ENCODE data around the gene GBP4. TPM values are rescaled to one million over a fixed set of nuclear protein-coding genes. Genes with fewer than 3 reads are reported as not detected.
A peak's percentile ranks its signal among the peaks of the same experiment; 100 is the strongest.
"Not testable (repeated sequence)": the region's sequence is repeated elsewhere in the genome, so short reads cannot be mapped to it uniquely, and the experiment has no call there.

GBP4 gene, protein sequence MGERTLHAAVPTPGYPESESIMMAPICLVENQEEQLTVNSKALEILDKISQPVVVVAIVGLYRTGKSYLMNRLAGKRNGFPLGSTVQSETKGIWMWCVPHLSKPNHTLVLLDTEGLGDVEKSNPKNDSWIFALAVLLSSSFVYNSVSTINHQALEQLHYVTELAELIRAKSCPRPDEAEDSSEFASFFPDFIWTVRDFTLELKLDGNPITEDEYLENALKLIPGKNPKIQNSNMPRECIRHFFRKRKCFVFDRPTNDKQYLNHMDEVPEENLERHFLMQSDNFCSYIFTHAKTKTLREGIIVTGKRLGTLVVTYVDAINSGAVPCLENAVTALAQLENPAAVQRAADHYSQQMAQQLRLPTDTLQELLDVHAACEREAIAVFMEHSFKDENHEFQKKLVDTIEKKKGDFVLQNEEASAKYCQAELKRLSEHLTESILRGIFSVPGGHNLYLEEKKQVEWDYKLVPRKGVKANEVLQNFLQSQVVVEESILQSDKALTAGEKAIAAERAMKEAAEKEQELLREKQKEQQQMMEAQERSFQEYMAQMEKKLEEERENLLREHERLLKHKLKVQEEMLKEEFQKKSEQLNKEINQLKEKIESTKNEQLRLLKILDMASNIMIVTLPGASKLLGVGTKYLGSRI
- total RNA-seq (1 to 10 TPM; 2.7 to 3.3 TPM), polyA plus RNA-seq (ENCODE audit: insufficient read length in 2 of 2) (1 to 10 TPM; 1.9 to 2.2 TPM)
- long read RNA-seq, donor 1, full-length matches to known transcripts = 2 of 2 reads
- long read RNA-seq, donor 1, partial matches to known transcripts = 0 of 2 reads
- long read RNA-seq, donor 1, other reads (novel, unspliced or antisense) = 0 of 2 reads
- long read RNA-seq, donor 2 = 0 reads
- long read RNA-seq, donor 3 = 0 reads
- long read RNA-seq, donor 4, full-length matches to known transcripts = 2 of 2 reads
- long read RNA-seq, donor 4, partial matches to known transcripts = 0 of 2 reads
- long read RNA-seq, donor 4, other reads (novel, unspliced or antisense) = 0 of 2 reads

DNA sequence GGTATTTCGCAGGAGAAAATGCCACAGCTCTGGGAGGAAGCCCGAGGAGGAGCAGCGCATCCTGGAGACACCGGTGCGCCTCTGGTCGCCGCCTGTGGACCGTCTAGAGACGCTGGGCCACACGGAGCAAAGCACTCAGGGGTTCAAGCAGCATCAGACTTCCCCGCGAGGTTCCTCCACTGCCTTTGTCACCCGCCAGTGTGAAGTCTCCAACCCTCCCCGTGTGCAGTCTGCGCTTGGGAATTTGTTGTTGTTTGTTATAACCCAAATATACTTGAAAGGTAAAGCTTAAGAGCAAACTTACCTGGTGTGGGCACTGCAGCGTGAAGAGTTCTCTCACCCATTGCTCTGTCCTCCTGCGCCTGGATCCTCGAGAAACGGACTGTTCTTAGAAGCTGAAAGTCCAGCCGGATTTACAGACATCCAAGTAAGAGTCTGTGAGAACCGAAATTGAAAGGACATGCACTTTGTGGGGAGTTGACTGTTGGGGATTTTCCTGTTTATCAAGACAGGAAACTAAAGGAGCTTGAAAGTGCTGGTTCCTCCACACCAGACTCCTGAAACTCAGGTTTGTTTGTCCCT, at the start of gene GBP4:
Gene GBP4, minus strand, starts transcription at position 452 of the 582 bp plus-strand sequence. Its CDS starts 108 bp downstream, at position 344.
- Histone ChIP-seq H3K27me3 (ENCODE audit: control insufficient read depth, insufficient read depth, low read length) (no peaks in the 10 kb centered on the region), H3K9me3 (ENCODE audit: control insufficient read depth, insufficient read depth, low read length) (no peaks in the 10 kb centered on the region), H3K36me3 (ENCODE audit: control insufficient read depth, insufficient read depth, low read length) (no peaks in the 10 kb centered on the region), H3K4me3 (ENCODE audit: low read depth, low read length) (peak within 1 kb of the TSS; percentile 10), H3K27ac (ENCODE audit: low read depth, low read length) (no peak within 1 kb of the TSS), H3K4me1 (ENCODE audit: control insufficient read depth, insufficient read depth, low read length) (no peaks in the 10 kb centered on the region)
- DNase-seq (ENCODE audit: low read depth in 4 of 6, low spot score in 6 of 6) = peak in 1 of 6 donors; percentile 9
- 42% methylated on average over 16 of the region's 21 CpGs for WGBS (ENCODE audit: insufficient coverage)

DNA sequence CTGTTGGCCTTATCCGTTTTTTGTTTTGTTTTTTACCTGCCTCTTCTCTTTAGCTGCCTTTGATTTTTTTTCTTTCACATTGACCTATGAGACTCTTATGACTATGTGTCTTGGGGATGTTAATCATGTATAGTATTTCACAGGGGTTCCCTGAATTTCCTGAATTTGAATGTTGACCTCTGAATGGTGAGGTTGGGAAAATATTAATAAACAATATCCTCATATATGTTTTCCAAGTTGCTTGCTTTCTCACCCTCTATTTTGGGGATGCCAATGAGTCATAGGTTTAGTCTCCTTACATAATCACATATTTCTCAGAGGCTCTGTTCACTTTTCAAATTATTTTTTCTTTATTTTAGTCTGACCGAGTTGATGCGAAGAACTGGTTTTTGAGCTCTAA, 44.3 kb upstream of the GBP4 start:
- Histone ChIP-seq H3K4me1 (ENCODE audit: control insufficient read depth, insufficient read depth, low read length) (no peaks in the 10 kb centered on the region), H3K36me3 (ENCODE audit: control insufficient read depth, insufficient read depth, low read length) (no peaks in the 10 kb centered on the region), H3K27me3 (ENCODE audit: control insufficient read depth, insufficient read depth, low read length) (no peaks in the 10 kb centered on the region), H3K4me3 (ENCODE audit: low read depth, low read length) (no peak overlapping the region), H3K27ac (ENCODE audit: low read depth, low read length) (no peak overlapping the region), H3K9me3 (ENCODE audit: control insufficient read depth, insufficient read depth, low read length) (peaks cover 2% of the 10 kb centered on the region)
- no CpG with 5 or more reads among the region's 3 CpGs for WGBS (ENCODE audit: insufficient coverage)
- no peak for DNase-seq (ENCODE audit: low read depth in 4 of 6, low spot score in 6 of 6)

GRCh38 chr1:89221341-89221740, 22.6 kb upstream of the GBP4 start:
- Histone ChIP-seq H3K9me3 (ENCODE audit: control insufficient read depth, insufficient read depth, low read length) (no peaks in the 10 kb centered on the region), H3K4me3 (ENCODE audit: low read depth, low read length) (no peak overlapping the region), H3K36me3 (ENCODE audit: control insufficient read depth, insufficient read depth, low read length) (no peaks in the 10 kb centered on the region), H3K27me3 (ENCODE audit: control insufficient read depth, insufficient read depth, low read length) (no peaks in the 10 kb centered on the region), H3K4me1 (ENCODE audit: control insufficient read depth, insufficient read depth, low read length) (no peaks in the 10 kb centered on the region), H3K27ac (ENCODE audit: low read depth, low read length) (no peak overlapping the region)
- WGBS (ENCODE audit: insufficient coverage) = 80% methylated on average over 1 of the region's 1 CpG
- DNase-seq (ENCODE audit: low read depth in 4 of 6, low spot score in 6 of 6) = no peak

DNA sequence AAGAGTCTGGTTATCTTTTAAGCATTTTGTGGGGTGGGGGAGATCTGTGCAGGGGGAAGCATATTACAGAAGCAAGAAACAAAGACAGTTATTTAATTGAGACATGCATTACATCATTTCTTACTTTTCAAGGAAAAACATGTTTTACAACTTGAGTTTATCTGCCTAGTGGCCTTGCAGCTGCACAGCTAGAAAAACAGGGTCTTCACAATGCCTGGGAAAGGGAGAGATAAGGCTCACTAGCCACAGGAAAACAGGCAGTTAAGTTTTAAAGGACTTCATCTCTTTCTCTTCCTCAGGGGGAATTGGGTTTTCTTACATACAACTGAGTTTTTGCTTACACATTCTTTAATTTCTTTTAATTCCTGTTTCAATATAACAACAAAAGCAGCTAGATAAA, 21.1 kb upstream of the GBP4 start:
- not testable (repeated sequence) for H3K27me3 ChIP-seq (ENCODE audit: control insufficient read depth, insufficient read depth, low read length); DNase-seq (ENCODE audit: low read depth in 4 of 6, low spot score in 6 of 6); H3K27ac ChIP-seq (ENCODE audit: low read depth, low read length); H3K36me3 ChIP-seq (ENCODE audit: control insufficient read depth, insufficient read depth, low read length); H3K4me1 ChIP-seq (ENCODE audit: control insufficient read depth, insufficient read depth, low read length); H3K4me3 ChIP-seq (ENCODE audit: low read depth, low read length); H3K9me3 ChIP-seq (ENCODE audit: control insufficient read depth, insufficient read depth, low read length)

GRCh38 chr1:89218941-89219340, 20.2 kb upstream of the GBP4 start:
- not testable (repeated sequence) for H3K9me3 ChIP-seq (ENCODE audit: control insufficient read depth, insufficient read depth, low read length); H3K36me3 ChIP-seq (ENCODE audit: control insufficient read depth, insufficient read depth, low read length); DNase-seq (ENCODE audit: low read depth in 4 of 6, low spot score in 6 of 6); H3K4me3 ChIP-seq (ENCODE audit: low read depth, low read length); H3K27me3 ChIP-seq (ENCODE audit: control insufficient read depth, insufficient read depth, low read length); H3K4me1 ChIP-seq (ENCODE audit: control insufficient read depth, insufficient read depth, low read length); H3K27ac ChIP-seq (ENCODE audit: low read depth, low read length)
- 71% methylated on average over 2 of the region's 3 CpGs for WGBS (ENCODE audit: insufficient coverage)

DNA sequence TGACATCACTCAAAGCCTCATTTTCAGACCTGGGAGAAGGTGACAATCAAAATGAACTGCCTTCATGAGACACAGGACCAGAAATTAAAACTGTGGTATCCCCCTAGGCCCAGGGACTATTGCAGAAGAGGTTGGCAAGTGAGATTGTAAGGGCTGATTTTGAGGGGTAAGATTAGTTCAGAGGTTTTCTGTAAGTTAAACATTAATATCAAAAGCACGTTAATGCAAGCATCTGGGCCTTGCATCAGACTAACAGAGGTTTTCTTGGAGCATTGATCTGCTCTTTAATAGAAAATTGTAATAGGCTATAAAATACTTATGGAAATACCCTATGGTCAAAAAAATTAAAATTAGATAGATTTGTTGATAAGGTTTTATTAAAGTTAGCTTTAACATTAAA, 14.6 kb upstream of the GBP4 start:
- no peaks in the 10 kb centered on the region for H3K36me3 ChIP-seq (ENCODE audit: control insufficient read depth, insufficient read depth, low read length)
- no peak overlapping the region for H3K4me3 ChIP-seq (ENCODE audit: low read depth, low read length)
- no peaks in the 10 kb centered on the region for H3K27me3 ChIP-seq (ENCODE audit: control insufficient read depth, insufficient read depth, low read length)
- DNase-seq (ENCODE audit: low read depth in 4 of 6, low spot score in 6 of 6) = no peak
- H3K9me3 ChIP-seq (ENCODE audit: control insufficient read depth, insufficient read depth, low read length) = no peaks in the 10 kb centered on the region
- WGBS (ENCODE audit: insufficient coverage) = no CpG with 5 or more reads among the region's 1 CpG
- H3K4me1 ChIP-seq (ENCODE audit: control insufficient read depth, insufficient read depth, low read length) = no peaks in the 10 kb centered on the region
- no peak overlapping the region for H3K27ac ChIP-seq (ENCODE audit: low read depth, low read length)

DNA sequence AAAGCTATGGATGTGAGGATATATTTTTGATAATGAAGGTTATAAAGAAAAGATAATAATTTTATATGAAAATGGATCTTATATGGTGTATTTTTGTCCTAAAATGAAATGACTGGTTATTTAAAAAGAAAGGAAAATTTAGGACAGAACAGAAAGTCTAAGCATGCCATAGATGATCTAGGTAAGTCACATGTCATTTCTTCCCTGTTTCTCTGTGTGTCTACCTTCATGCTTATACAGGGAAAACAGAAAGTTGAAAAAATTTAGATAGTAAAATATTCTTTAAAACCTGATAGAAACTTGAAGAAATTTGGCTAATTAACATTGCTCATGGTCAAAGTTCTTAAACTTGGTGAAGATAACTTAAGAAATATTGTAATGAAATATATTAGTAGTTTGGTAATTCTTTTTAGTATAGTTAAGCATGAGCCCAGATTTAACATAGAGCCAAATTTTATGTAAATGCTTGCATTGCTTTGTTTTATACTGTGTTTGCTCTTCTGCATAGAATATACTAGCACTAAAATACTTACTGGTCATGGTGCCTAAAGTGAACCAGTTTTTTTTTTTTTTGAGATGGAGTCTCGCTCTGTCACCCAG, 12.4 kb upstream of the GBP4 start:
- H3K9me3 ChIP-seq (ENCODE audit: control insufficient read depth, insufficient read depth, low read length) = no peaks in the 10 kb centered on the region
- no CpG with 5 or more reads among the region's 1 CpG for WGBS (ENCODE audit: insufficient coverage)
- H3K27me3 ChIP-seq (ENCODE audit: control insufficient read depth, insufficient read depth, low read length) = no peaks in the 10 kb centered on the region
- H3K36me3 ChIP-seq (ENCODE audit: control insufficient read depth, insufficient read depth, low read length) = no peaks in the 10 kb centered on the region
- no peak overlapping the region for H3K27ac ChIP-seq (ENCODE audit: low read depth, low read length)
- no peak for DNase-seq (ENCODE audit: low read depth in 4 of 6, low spot score in 6 of 6)
- H3K4me3 ChIP-seq (ENCODE audit: low read depth, low read length) = no peak overlapping the region
- no peaks in the 10 kb centered on the region for H3K4me1 ChIP-seq (ENCODE audit: control insufficient read depth, insufficient read depth, low read length)

DNA sequence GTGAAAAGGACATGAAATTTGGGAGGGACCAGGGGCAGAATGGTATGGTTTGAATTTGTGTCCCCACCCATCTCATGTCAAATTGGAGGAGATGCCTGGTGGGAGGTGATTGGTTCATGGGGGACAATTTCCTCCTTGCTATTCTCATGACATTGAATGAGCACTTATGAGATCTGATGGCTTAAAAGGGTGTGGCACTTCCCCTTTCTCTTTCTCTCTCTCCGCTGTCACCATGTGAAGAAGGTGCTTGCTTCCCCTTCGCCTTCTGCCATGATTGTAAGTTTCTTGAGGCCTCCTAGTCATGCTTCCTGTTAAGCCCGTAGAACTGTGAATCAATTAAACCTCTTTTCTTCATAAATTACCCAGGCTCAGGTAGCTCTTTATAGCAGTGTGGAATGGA, 7.6 kb upstream of the GBP4 start:
- Histone ChIP-seq H3K9me3 (ENCODE audit: control insufficient read depth, insufficient read depth, low read length) (no peaks in the 10 kb centered on the region), H3K27me3 (ENCODE audit: control insufficient read depth, insufficient read depth, low read length) (no peaks in the 10 kb centered on the region), H3K4me1 (ENCODE audit: control insufficient read depth, insufficient read depth, low read length) (no peaks in the 10 kb centered on the region), H3K36me3 (ENCODE audit: control insufficient read depth, insufficient read depth, low read length) (no peaks in the 10 kb centered on the region), H3K27ac (ENCODE audit: low read depth, low read length) (no peak overlapping the region), H3K4me3 (ENCODE audit: low read depth, low read length) (no peak overlapping the region)
- DNase-seq (ENCODE audit: low read depth in 4 of 6, low spot score in 6 of 6) = no peak
- no CpG with 5 or more reads among the region's 3 CpGs for WGBS (ENCODE audit: insufficient coverage)

DNA sequence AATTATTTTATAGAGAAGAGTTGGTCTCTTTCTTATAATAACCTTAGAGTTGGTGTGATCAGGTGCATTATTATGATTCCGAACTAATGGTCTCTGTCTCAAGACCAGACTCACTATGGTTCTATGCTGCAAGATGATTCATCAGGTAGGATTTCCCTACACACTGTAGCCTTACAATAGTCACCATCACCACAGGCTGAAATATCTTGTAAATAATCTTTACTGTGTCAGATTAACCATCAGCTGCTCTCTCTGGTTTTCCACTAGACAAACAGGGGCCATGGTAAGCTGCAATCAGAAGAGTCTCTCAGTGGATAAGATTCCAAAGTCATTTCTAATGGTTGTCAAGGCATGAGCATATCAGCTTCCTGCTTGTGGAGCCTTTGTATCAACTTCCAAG, 4.4 kb upstream of the GBP4 start:
- H3K9me3 ChIP-seq (ENCODE audit: control insufficient read depth, insufficient read depth, low read length) = no peaks in the 10 kb centered on the region
- H3K4me3 ChIP-seq (ENCODE audit: low read depth, low read length) = no peak overlapping the region
- no peaks in the 10 kb centered on the region for H3K36me3 ChIP-seq (ENCODE audit: control insufficient read depth, insufficient read depth, low read length)
- H3K4me1 ChIP-seq (ENCODE audit: control insufficient read depth, insufficient read depth, low read length) = no peaks in the 10 kb centered on the region
- H3K27ac ChIP-seq (ENCODE audit: low read depth, low read length) = no peak overlapping the region
- no peaks in the 10 kb centered on the region for H3K27me3 ChIP-seq (ENCODE audit: control insufficient read depth, insufficient read depth, low read length)
- no CpG with 5 or more reads among the region's 1 CpG for WGBS (ENCODE audit: insufficient coverage)
- no peak for DNase-seq (ENCODE audit: low read depth in 4 of 6, low spot score in 6 of 6)
